ENCODE results near the gene TRIB2.

TRIB2 gene

DNA sequence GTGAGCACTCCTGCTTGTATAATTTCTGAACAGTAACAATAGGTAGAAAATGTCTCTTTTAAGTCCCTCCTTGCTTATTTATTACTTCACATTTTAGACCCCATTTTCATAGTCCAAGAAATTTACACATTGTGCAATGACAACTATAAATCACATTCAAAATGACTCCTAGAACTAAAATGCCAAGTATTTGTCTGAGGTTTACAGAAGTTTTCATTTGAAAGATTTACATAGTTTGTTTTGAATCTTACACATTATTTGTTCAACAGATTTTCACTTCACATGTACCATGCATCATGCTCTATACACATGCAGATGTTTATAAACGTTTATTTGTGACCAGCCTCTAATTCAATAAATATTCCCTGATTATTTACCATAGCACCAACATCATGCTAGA lies 15.7 kb upstream of the TRIB2 start:
- Histone ChIP-seq H3K36me3 (no peaks in the 10 kb centered on the region), H3K27me3 (peaks cover 24% of the 10 kb centered on the region), H3K4me3 (ENCODE audit: low read depth in 1 of 2, low read length in 1 of 2) (no peak overlapping the region), H3K9me3 (no peaks in the 10 kb centered on the region), H3K4me1 (ENCODE audit: control insufficient read depth in 1 of 2, insufficient read depth in 1 of 2, low read depth in 1 of 2, low read length in 1 of 2) (no peaks in the 10 kb centered on the region), H3K27ac (no peak overlapping the region)
- TF ChIP-seq, protein P1, sequence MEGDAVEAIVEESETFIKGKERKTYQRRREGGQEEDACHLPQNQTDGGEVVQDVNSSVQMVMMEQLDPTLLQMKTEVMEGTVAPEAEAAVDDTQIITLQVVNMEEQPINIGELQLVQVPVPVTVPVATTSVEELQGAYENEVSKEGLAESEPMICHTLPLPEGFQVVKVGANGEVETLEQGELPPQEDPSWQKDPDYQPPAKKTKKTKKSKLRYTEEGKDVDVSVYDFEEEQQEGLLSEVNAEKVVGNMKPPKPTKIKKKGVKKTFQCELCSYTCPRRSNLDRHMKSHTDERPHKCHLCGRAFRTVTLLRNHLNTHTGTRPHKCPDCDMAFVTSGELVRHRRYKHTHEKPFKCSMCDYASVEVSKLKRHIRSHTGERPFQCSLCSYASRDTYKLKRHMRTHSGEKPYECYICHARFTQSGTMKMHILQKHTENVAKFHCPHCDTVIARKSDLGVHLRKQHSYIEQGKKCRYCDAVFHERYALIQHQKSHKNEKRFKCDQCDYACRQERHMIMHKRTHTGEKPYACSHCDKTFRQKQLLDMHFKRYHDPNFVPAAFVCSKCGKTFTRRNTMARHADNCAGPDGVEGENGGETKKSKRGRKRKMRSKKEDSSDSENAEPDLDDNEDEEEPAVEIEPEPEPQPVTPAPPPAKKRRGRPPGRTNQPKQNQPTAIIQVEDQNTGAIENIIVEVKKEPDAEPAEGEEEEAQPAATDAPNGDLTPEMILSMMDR (IDR thresholded peaks at IDR 0.05): no peak

DNA sequence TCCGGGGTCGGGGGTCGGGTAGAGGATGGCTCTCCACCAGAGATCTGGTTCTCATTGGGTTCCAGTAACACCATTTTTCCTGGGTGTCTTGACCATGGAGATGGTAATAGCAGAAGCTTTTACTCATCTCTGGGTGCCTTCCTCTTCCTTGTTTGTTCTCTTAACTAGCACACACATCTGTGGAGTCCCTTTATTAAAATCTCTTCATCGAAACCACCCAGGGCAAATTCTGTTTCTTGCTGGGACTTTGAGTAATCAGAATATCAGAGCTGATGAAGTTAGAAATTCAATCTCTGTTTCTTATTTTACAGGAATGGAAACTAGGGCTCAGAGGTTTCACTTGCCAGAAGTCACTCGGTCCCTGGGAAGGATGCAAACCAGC lies 15.0 kb upstream of the TRIB2 start:
- H3K27ac ChIP-seq: no peak overlapping the region
- H3K4me3 ChIP-seq (ENCODE audit: low read depth in 1 of 2, low read length in 1 of 2): no peak overlapping the region
- H3K36me3 ChIP-seq: no peaks in the 10 kb centered on the region
- H3K27me3 ChIP-seq: peaks cover 24% of the 10 kb centered on the region
- H3K9me3 ChIP-seq: no peaks in the 10 kb centered on the region
- no peaks in the 10 kb centered on the region for H3K4me1 ChIP-seq (ENCODE audit: control insufficient read depth in 1 of 2, insufficient read depth in 1 of 2, low read depth in 1 of 2, low read length in 1 of 2)
- TF ChIP-seq, protein P1 (IDR thresholded peaks at IDR 0.05): no peak

DNA sequence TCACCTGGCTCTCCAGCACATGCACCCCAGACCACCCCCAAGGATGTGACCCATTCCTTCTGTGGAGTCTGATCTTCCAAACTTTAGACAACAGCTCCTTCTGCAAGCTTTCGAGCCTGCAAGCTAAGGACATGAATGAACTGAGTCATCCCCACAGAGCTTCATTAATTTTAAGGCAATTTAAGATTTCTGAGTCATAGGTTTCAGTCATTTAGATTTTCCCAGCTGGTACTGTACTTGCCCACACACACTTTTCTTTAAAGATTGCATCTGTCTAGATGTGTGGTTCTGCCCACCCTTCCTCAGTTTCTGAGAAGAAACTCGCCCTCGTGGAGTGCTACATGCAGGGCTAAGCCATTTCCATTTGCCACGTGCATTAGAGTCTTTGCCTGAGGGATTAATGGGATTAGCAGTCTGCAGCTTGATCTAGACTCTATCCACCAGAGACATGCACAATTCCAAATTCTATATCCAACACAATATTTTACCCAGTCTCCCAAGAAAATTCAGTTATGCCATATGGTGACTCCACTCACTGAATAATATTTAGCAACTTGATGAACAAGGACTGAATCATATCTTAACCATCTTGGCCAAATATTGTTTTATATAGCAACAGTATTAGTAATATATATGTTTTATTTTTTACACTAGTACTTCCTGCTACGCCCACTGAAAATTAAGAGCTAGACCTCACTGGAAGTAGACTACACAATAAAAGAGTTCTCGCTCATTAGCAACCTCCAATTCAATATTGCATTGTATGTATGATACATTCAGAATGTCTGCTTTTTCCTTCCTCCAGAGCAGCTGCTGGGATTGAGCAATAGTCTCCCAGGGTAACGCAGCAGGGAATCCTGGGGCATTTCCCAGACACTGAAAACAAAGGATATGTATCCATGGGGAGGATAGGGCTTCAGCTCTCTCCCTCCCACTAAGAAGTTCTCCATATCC lies 14.3 kb upstream of the TRIB2 start:
- no peaks in the 10 kb centered on the region for H3K4me1 ChIP-seq (ENCODE audit: control insufficient read depth in 1 of 2, insufficient read depth in 1 of 2, low read depth in 1 of 2, low read length in 1 of 2)
- H3K9me3 ChIP-seq: no peaks in the 10 kb centered on the region
- no peak overlapping the region for H3K27ac ChIP-seq
- peaks cover 24% of the 10 kb centered on the region for H3K27me3 ChIP-seq
- TF ChIP-seq, protein P1 (IDR thresholded peaks at IDR 0.05): no peak
- H3K4me3 ChIP-seq (ENCODE audit: low read depth in 1 of 2, low read length in 1 of 2): no peak overlapping the region
- no peaks in the 10 kb centered on the region for H3K36me3 ChIP-seq

DNA sequence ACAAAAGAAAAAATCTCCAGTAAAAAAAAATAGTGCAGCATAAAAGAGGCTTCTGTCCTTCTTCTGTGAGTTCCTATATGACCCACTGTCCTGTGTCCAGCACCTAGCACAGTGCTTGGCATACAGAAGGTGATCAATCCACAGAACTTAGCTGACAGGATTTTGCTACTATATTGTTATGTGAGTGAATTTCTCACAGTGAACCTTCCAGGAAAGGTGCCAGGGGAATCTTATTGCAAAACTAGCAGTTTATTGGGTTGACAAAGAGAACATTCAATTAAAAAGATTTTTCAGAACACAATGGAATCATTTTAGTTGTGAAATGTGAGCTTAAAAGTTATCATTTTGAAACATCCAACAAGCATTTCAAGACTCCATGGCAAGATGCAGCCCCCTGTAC lies 12.4 kb upstream of the TRIB2 start:
- no peak overlapping the region for H3K4me3 ChIP-seq (ENCODE audit: low read depth in 1 of 2, low read length in 1 of 2)
- H3K27ac ChIP-seq: no peak overlapping the region
- no peaks in the 10 kb centered on the region for H3K9me3 ChIP-seq
- peaks cover 24% of the 10 kb centered on the region for H3K27me3 ChIP-seq
- TF ChIP-seq, protein P1 (IDR thresholded peaks at IDR 0.05): no peak
- no peaks in the 10 kb centered on the region for H3K36me3 ChIP-seq
- no peaks in the 10 kb centered on the region for H3K4me1 ChIP-seq (ENCODE audit: control insufficient read depth in 1 of 2, insufficient read depth in 1 of 2, low read depth in 1 of 2, low read length in 1 of 2)

DNA sequence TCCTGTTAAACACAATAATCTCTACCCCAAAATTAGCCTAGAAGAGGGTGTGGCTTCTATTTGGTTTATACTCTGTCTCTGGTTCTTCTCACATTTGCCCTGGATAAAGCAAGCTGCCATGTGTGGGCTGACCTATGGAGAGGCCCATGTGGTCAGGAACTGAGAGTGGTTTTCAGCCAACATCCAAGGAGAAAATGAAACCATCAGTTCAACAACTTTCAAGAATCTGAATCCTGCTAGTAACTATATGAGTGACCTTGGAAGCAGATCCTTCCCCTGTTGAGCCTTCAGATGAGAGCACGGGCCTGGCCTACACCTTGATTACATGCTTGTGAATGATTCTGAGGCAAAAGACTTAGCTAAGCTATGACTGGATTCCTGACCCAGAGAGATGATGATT lies 11.5 kb upstream of the TRIB2 start:
- no peaks in the 10 kb centered on the region for H3K9me3 ChIP-seq
- peaks cover 19% of the 10 kb centered on the region for H3K27me3 ChIP-seq
- H3K36me3 ChIP-seq: no peaks in the 10 kb centered on the region
- TF ChIP-seq, protein P1 (IDR thresholded peaks at IDR 0.05): no peak
- no peak overlapping the region for H3K4me3 ChIP-seq (ENCODE audit: low read depth in 1 of 2, low read length in 1 of 2)
- H3K27ac ChIP-seq: no peak overlapping the region
- H3K4me1 ChIP-seq (ENCODE audit: control insufficient read depth in 1 of 2, insufficient read depth in 1 of 2, low read depth in 1 of 2, low read length in 1 of 2): no peaks in the 10 kb centered on the region
